K562 (cell line): ENCODE measurements around the gene FAM111B. TPM values are rescaled to one million over a fixed set of nuclear protein-coding genes. Genes with fewer than 3 reads are reported as not detected.

Experiments used
- CGGBP1 ChIP-seq: fragments of 250-450 bp; sonication (Bioruptor Pico); IDR thresholded peaks from 2 replicates; pipeline ENCODE4 v1.9.0; 2021; ENCODE audit warnings: mild to moderate bottlenecking
- CUX1 ChIP-seq: fragments of 200-800 bp; sonication (Bioruptor generic); IDR thresholded peaks from 2 replicates; pipeline ENCODE4 v1.6.1; 2016; ENCODE audit warnings: missing genetic modification characterization, missing compliant biosample characterization
- ELF1 ChIP-seq: fragments of 200-800 bp; sonication (Bioruptor generic); IDR thresholded peaks from 2 replicates; pipeline ENCODE4 v1.6.1; 2016; ENCODE audit warnings: missing genetic modification characterization, missing compliant biosample characterization
- ESRRA ChIP-seq: fragments of 450-650 bp; IDR thresholded peaks from 2 replicates; pipeline ENCODE4 v1.6.1; 2014; ENCODE audit warnings: low read depth, mild to moderate bottlenecking, moderate library complexity, borderline replicate concordance
- NR1H2 ChIP-seq: sonication (generic); formaldehyde crosslinking; IDR thresholded peaks from 2 replicates; pipeline ENCODE4 v1.4.0; 2020; ENCODE audit warnings: mild to moderate bottlenecking, missing genetic modification reagents
- PREB ChIP-seq: sonication (generic); formaldehyde crosslinking; IDR thresholded peaks from 2 replicates; pipeline ENCODE4 v1.8.1; 2023; ENCODE audit warnings: mild to moderate bottlenecking, missing genetic modification reagents
- PRMT5 ChIP-seq: sonication (generic); formaldehyde crosslinking; IDR thresholded peaks from 2 replicates; pipeline ENCODE4 v1.5.0; 2020; ENCODE audit warnings: missing genetic modification reagents
- RB1 ChIP-seq: fragments of 450-650 bp; IDR thresholded peaks from 2 replicates; pipeline ENCODE4 v1.6.1; 2017; ENCODE audit warnings: low read depth, mild to moderate bottlenecking
- SLC30A9 ChIP-seq: fragments of 250-450 bp; sonication (Bioruptor Pico); IDR thresholded peaks from 2 replicates; pipeline ENCODE4 v1.8.0; 2022; ENCODE audit warnings: mild to moderate bottlenecking, moderate library complexity
- SP1 ChIP-seq: sonication (generic); formaldehyde crosslinking; IDR thresholded peaks from 2 replicates; pipeline ENCODE4 v1.8.1; 2022; ENCODE audit warnings: mild to moderate bottlenecking, missing genetic modification reagents
- USF1 ChIP-seq: sonication (generic); formaldehyde crosslinking; IDR thresholded peaks from 2 replicates; pipeline ENCODE4 v1.9.0; 2022; ENCODE audit warnings: mild to moderate bottlenecking, missing genetic modification reagents
- YY1 ChIP-seq, 3 experiments: IDR thresholded peaks; 2 replicates each; pipeline ENCODE4 v1.6.1; 2011; ENCODE audit warnings: low read length in 2 of 3, mild to moderate bottlenecking in 2 of 3, moderate library complexity in 2 of 3, borderline replicate concordance in 1 of 3, control low read depth in 1 of 3, low read depth in 1 of 3; ENCODE audit not compliant: insufficient read depth in 3 of 3, insufficient replicate concordance in 2 of 3, control insufficient read depth in 1 of 3, insufficient read length in 1 of 3; ENCODE audit errors: extremely low read depth in 1 of 3
- ZBTB5 ChIP-seq: fragments of 450-650 bp; IDR thresholded peaks from 2 replicates; pipeline ENCODE4 v1.6.1; 2017; ENCODE audit warnings: antibody characterized with exemption
- ZSCAN32 ChIP-seq: fragments of 450-650 bp; formaldehyde crosslinking; IDR thresholded peaks from 2 replicates; pipeline ENCODE4 v1.4.0; 2020; ENCODE audit warnings: mild to moderate bottlenecking, moderate library complexity
- polyA plus RNA-seq, 8 experiments: library from polyadenylated mRNA; depleted of rRNA in 4 of 8; stranded (reverse) in 5 of 8; unstranded in 3 of 8; fragments of >200 nt; fragmentation: Nextera tagmentation in 2 of 8; fragmentation: Illumina TruSeq in 1 of 8; extraction: Ambion mirVana in 2 of 8; extraction: Trizol in 1 of 8; gene quantifications; 2 replicates each; pipeline versions ENCODE4 v1.2.1 to v1.2.3, GENCODE V29; 2011 to 2014; ENCODE audit warnings: inconsistent platforms in 1 of 8, missing spikeins in 1 of 8
- total RNA-seq, 7 experiments: library from RNA; depleted of rRNA in 6 of 7; stranded (reverse); fragments of >200 nt in 6 of 7; fragmentation: Illumina TruSeq in 2 of 7; extraction: Trizol in 2 of 7; gene quantifications; 2 replicates each; pipeline versions ENCODE4 v1.2.1 to v1.2.3, GENCODE V29; 2011 to 2021; ENCODE audit warnings: low replicate concordance in 1 of 7

Gene FAM111B
- total and polyA plus RNA-seq, 9 of the 15 experiments (the other 6 are each of a cell fraction or from before 2014, with no cell fraction given) = 0.01 to 0.33 (median 0.06) TPM; not detected in 5

- TF ChIP-seq USF1 (CRISPR knock-in tag) = peak; percentile 19; the same call in 1 of the 2 replicates
- TF ChIP-seq CGGBP1 (CRISPR knock-in tag) = no peak
- peak; percentile 99 for TF ChIP-seq RB1
- TF ChIP-seq PREB (CRISPR knock-in tag) = no peak
- no peak for TF ChIP-seq SLC30A9
- TF ChIP-seq ZBTB5 = no peak
- TF ChIP-seq ESRRA = 0 out of 2 replicates have a peak, but pooled peaks have one; percentile 19
- TF ChIP-seq ELF1 = peak; percentile 88
- peak; percentile 87; the same call in 1 of the 2 replicates for TF ChIP-seq NR1H2 (CRISPR knock-in tag)
- no peak for TF ChIP-seq ZSCAN32 (CRISPR knock-in tag)
- TF ChIP-seq SP1 = peak; percentile 80
- TF ChIP-seq PRMT5 (CRISPR knock-in tag) = no peak
- TF ChIP-seq CUX1 (CRISPR knock-in tag) = no peak
- no peak for TF ChIP-seq YY1 (IDR thresholded peaks at IDR 0.05; ENCODE audit: borderline replicate concordance in 1 of 3, control insufficient read depth in 1 of 3, extremely low read depth in 1 of 3, insufficient read depth in 3 of 3, insufficient read length in 1 of 3, insufficient replicate concordance in 2 of 3, low read depth in 1 of 3, low read length in 2 of 3)
Measured at GRCh38 chr11:59144579-59145345, 37.7 kb downstream of the FAM111B start (continued).
